ENCODE measurements around the gene LEP.

DNA sequence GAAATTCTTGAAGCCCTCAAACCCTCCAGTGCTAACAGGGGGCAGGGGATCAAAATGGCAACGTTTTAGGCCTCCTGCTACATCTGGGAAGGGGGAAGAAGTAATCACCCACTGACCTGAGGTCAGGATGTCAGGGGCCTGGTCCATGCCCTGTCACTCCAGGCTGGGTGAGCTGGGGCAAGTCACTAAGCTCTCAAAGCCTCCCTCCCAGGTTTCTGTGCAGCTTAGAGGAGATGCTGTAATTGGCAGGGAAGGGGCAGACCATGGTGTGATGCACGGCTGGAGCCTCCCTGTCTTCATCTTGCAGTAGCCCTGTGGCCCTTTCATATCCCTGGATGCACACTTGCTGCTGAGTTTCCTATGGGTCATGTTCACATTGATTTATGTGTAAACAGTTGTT is 27.2 kb downstream of the LEP start:
- TF ChIP-seq, protein P1, sequence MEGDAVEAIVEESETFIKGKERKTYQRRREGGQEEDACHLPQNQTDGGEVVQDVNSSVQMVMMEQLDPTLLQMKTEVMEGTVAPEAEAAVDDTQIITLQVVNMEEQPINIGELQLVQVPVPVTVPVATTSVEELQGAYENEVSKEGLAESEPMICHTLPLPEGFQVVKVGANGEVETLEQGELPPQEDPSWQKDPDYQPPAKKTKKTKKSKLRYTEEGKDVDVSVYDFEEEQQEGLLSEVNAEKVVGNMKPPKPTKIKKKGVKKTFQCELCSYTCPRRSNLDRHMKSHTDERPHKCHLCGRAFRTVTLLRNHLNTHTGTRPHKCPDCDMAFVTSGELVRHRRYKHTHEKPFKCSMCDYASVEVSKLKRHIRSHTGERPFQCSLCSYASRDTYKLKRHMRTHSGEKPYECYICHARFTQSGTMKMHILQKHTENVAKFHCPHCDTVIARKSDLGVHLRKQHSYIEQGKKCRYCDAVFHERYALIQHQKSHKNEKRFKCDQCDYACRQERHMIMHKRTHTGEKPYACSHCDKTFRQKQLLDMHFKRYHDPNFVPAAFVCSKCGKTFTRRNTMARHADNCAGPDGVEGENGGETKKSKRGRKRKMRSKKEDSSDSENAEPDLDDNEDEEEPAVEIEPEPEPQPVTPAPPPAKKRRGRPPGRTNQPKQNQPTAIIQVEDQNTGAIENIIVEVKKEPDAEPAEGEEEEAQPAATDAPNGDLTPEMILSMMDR (IDR thresholded peaks at IDR 0.05; ENCODE audit: low read depth, low read length, poor library complexity, severe bottlenecking), result no peak
- TF ChIP-seq EZH2phosphoT487 (IDR thresholded peaks at IDR 0.05; ENCODE audit: borderline replicate concordance, low read length), result no peak

Measured in DOHH2 (cell line).